ENCODE results near the gene PICK1.
A peak's percentile ranks its signal among the peaks of the same experiment; 100 is the strongest.

The PICK1 gene

GRCh38 chr22:38114484-38115398, 57.5 kb downstream of the PICK1 start:
- TF ChIP-seq SIN3A (IDR thresholded peaks at IDR 0.05; ENCODE audit: borderline replicate concordance, insufficient read depth, low read length) (no peak), FOXP2 (optimal IDR thresholded peaks at IDR 0.05; ENCODE audit: borderline replicate concordance, extremely low read depth, extremely low read length, insufficient read depth) (peak; percentile 95), REST (IDR thresholded peaks at IDR 0.05; ENCODE audit: insufficient read depth in 1 of 2, low read depth in 2 of 2, low read length in 2 of 2) (0 out of 4 replicates have a peak, but pooled peaks of 1 of the 2 experiments have one; percentile 10)

- no peak for TF ChIP-seq REST (IDR thresholded peaks at IDR 0.05; ENCODE audit: insufficient read depth in 1 of 2, low read depth in 2 of 2, low read length in 2 of 2)
These were observed 58.4 kb downstream of the PICK1 start for GRCh38 chr22:38115423-38116205.

- TF ChIP-seq FOXP2 (optimal IDR thresholded peaks at IDR 0.05; ENCODE audit: borderline replicate concordance, extremely low read depth, extremely low read length, insufficient read depth) (no peak), REST (IDR thresholded peaks at IDR 0.05; ENCODE audit: insufficient read depth in 1 of 2, low read depth in 2 of 2, low read length in 2 of 2) (no peak), TAF1 (IDR thresholded peaks at IDR 0.05; ENCODE audit: borderline replicate concordance, insufficient read depth, low read length) (no peak), POLR2AphosphoS5 (IDR thresholded peaks at IDR 0.05; ENCODE audit: low read depth, low read length) (no peak), SIN3A (IDR thresholded peaks at IDR 0.05; ENCODE audit: borderline replicate concordance, insufficient read depth, low read length) (no peak)
These were observed 61.0 kb downstream of the PICK1 start for GRCh38 chr22:38118182-38118581.

- no peak for TF ChIP-seq TAF1 (IDR thresholded peaks at IDR 0.05; ENCODE audit: borderline replicate concordance, insufficient read depth, low read length)
- no peak for TF ChIP-seq FOXP2 (optimal IDR thresholded peaks at IDR 0.05; ENCODE audit: borderline replicate concordance, extremely low read depth, extremely low read length, insufficient read depth)
- TF ChIP-seq REST (IDR thresholded peaks at IDR 0.05; ENCODE audit: insufficient read depth in 1 of 2, low read depth in 2 of 2, low read length in 2 of 2): no peak
- no peak for TF ChIP-seq POLR2AphosphoS5 (IDR thresholded peaks at IDR 0.05; ENCODE audit: low read depth, low read length)
- no peak for TF ChIP-seq SIN3A (IDR thresholded peaks at IDR 0.05; ENCODE audit: borderline replicate concordance, insufficient read depth, low read length)
These were observed 63.3 kb downstream of the PICK1 start for GRCh38 chr22:38120359-38121110.
